Measurements from ENCODE around the gene NRG3. TPM values are rescaled to one million over a fixed set of nuclear protein-coding genes. Genes with fewer than 3 reads are reported as not detected.
A peak's percentile ranks its signal among the peaks of the same experiment; 100 is the strongest.

Gene NRG3
- total and polyA plus RNA-seq, 2 of the 4 experiments (the other 2 are of a cell fraction): not detected

DNA sequence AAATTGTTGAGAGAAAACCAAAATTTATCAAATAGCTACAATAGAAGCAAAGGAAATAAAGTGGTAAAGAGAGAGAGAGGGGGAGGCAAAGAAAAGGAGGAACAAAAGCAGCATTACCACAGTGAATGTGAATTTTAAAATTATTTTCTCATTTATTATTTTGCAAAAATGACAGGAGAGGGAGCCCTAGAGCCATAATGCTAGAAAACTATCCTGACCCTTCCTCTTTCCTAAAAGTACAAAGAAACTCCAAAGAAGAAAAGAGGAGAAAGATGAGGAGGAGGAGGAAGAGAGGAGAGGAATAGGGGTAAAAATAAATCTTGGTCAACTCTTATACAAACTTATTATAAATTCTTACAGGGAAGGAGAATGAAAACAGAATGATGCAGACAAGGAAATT, 921.5 kb downstream of the NRG3 start:
- Histone ChIP-seq H3K79me1 (ENCODE audit: low read depth in 1 of 2, low read length in 2 of 2) (no peaks in the 10 kb centered on the region), H4K20me1 (ENCODE audit: insufficient read depth, low read length) (no peaks in the 10 kb centered on the region), H3K36me3 (ENCODE audit: control insufficient read depth, insufficient read depth, low read length) (no peaks in the 10 kb centered on the region), H2AK9ac (replicated peaks; ENCODE audit: low read depth, low read length, poor library complexity) (no peak overlapping the region), H3K4ac (ENCODE audit: low read depth, low read length) (no peak overlapping the region), H2BK5ac (ENCODE audit: low read depth, low read length, poor library complexity, severe bottlenecking) (no peak overlapping the region), H3K4me1 (ENCODE audit: control insufficient read depth, insufficient read depth, low read length) (no peaks in the 10 kb centered on the region), H3K4me2 (ENCODE audit: low read depth, low read length) (no peak overlapping the region), H3K27me3 (ENCODE audit: control insufficient read depth, insufficient read depth, low read length) (no peaks in the 10 kb centered on the region), H4K8ac (ENCODE audit: low read depth in 2 of 2, low read length in 2 of 2) (no peak overlapping the region), H3K23ac (ENCODE audit: low read depth, low read length) (no peak overlapping the region), H3K27ac (ENCODE audit: insufficient read depth, low read length) (no peak overlapping the region), H4K91ac (ENCODE audit: insufficient read depth, low read depth, low read length) (no peak overlapping the region), H3K14ac (replicated peaks; ENCODE audit: low read depth, low read length) (no peak overlapping the region), H2AFZ (replicated peaks; ENCODE audit: low read length, poor library complexity) (no peak overlapping the region), H4K5ac (ENCODE audit: low read depth, low read length) (no peak overlapping the region), H3K18ac (ENCODE audit: low read depth, low read length) (no peak overlapping the region), H2BK120ac (ENCODE audit: low read depth, low read length) (no peak overlapping the region), H2AK5ac (ENCODE audit: low read depth, low read length) (no peak overlapping the region), H2BK15ac (ENCODE audit: low read depth, low read length) (no peak overlapping the region), H3K9ac (ENCODE audit: low read depth, low read length) (no peak overlapping the region), H2BK20ac (ENCODE audit: low read depth, low read length) (no peak overlapping the region), H3K9me3 (ENCODE audit: control insufficient read depth, insufficient read depth, low read length) (peaks cover 5% of the 10 kb centered on the region; the same call in 1 of the 2 replicates), H3K4me3 (ENCODE audit: insufficient read depth, low read depth, low read length) (no peak overlapping the region), H3K56ac (ENCODE audit: extremely low read depth, insufficient read depth, low read length) (no peak overlapping the region), H3K9me1 (ENCODE audit: insufficient read depth, low read length) (no peaks in the 10 kb centered on the region)
- no TSS peak for BruUV-seq (replicated peaks)
- in situ Hi-C loops (cut with MboI; ENCODE audit: low sequenced_read_pairs): loop anchor here (25.0 kb wide), 1 partner anchor 1066 kb away; no protein-coding TSS in a partner anchor
- DNase-seq (no peak), ATAC-seq (ENCODE audit: low read depth) (no peak)
- dilution Hi-C loops (cut with HindIII; ENCODE audit: low sequenced_read_pairs, unreplicated experiment): no loop called here
- intact Hi-C loops (cut with micrococcal nuclease): loop anchor here (2.0 to 5.0 kb wide), 2 partner anchors 1074 to 1301 kb away; no protein-coding TSS in a partner anchor
- TF ChIP-seq SMC3 (IDR thresholded peaks at IDR 0.05; ENCODE audit: low read depth, low read length): peak; percentile 22; the same call in 1 of the 2 replicates
- TF ChIP-seq RFX5 (IDR thresholded peaks at IDR 0.05; ENCODE audit: low read depth, low read length): no peak
- TF ChIP-seq RCOR1 (IDR thresholded peaks at IDR 0.05; ENCODE audit: insufficient replicate concordance, low read length): no peak
- peak; percentile 45 for TF ChIP-seq RAD21 (IDR thresholded peaks at IDR 0.05; ENCODE audit: low read length)
- TF ChIP-seq, protein P1, sequence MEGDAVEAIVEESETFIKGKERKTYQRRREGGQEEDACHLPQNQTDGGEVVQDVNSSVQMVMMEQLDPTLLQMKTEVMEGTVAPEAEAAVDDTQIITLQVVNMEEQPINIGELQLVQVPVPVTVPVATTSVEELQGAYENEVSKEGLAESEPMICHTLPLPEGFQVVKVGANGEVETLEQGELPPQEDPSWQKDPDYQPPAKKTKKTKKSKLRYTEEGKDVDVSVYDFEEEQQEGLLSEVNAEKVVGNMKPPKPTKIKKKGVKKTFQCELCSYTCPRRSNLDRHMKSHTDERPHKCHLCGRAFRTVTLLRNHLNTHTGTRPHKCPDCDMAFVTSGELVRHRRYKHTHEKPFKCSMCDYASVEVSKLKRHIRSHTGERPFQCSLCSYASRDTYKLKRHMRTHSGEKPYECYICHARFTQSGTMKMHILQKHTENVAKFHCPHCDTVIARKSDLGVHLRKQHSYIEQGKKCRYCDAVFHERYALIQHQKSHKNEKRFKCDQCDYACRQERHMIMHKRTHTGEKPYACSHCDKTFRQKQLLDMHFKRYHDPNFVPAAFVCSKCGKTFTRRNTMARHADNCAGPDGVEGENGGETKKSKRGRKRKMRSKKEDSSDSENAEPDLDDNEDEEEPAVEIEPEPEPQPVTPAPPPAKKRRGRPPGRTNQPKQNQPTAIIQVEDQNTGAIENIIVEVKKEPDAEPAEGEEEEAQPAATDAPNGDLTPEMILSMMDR (conservative IDR thresholded peaks at IDR 0.05; ENCODE audit: low read depth, low read length): peak; percentile 41
- ChIA-PET CTCF (no interaction called here), POLR2A (ENCODE audit: unreplicated experiment) (no interaction called here)

All from IMR-90 (cell line).